Liver (tissue), 3 donors: ENCODE data around the gene B3GNT5.

Experiments used
- ATF3 ChIP-seq: IDR thresholded peaks from 2 replicates; pipeline ENCODE4 v1.6.1; 2016; ENCODE audit warnings: antibody characterized with exemption
- EGR1 ChIP-seq, 2 donors: IDR thresholded peaks; 2 replicates each; pipeline ENCODE4 v1.6.1; 2016 to 2018; ENCODE audit warnings: antibody characterized with exemption in 2 of 2, low read depth in 2 of 2
- FOXA1 ChIP-seq: IDR thresholded peaks from 2 replicates; pipeline ENCODE4 v1.6.1; 2016; ENCODE audit warnings: antibody characterized with exemption
- GABPA ChIP-seq, 2 donors: IDR thresholded peaks in 1 of 2; conservative IDR thresholded peaks in 1 of 2; 2 replicates each; pipeline ENCODE4 v1.6.1; 2016; ENCODE audit warnings: antibody characterized with exemption in 2 of 2, mild to moderate bottlenecking in 1 of 2, moderate library complexity in 1 of 2
- HNF4A ChIP-seq, 2 donors: conservative IDR thresholded peaks; 2 replicates each; pipeline ENCODE4 v1.6.1; 2016; ENCODE audit warnings: antibody characterized with exemption in 2 of 2, mild to moderate bottlenecking in 2 of 2
- JUND ChIP-seq, 2 donors: IDR thresholded peaks; 2 replicates each; pipeline ENCODE4 v1.6.1; 2016; ENCODE audit warnings: antibody characterized with exemption in 2 of 2
- MAX ChIP-seq: IDR thresholded peaks from 2 replicates; pipeline ENCODE4 v1.6.1; 2016; ENCODE audit warnings: antibody characterized with exemption
- NR2F2 ChIP-seq: IDR thresholded peaks from 2 replicates; pipeline ENCODE4 v1.6.1; 2016; ENCODE audit warnings: antibody characterized with exemption
- TAF1 ChIP-seq: conservative IDR thresholded peaks from 2 replicates; pipeline ENCODE4 v1.6.1; 2016; ENCODE audit warnings: antibody characterized with exemption, mild to moderate bottlenecking
- YY1 ChIP-seq: IDR thresholded peaks from 2 replicates; pipeline ENCODE4 v1.6.1; 2016; ENCODE audit warnings: antibody characterized with exemption, mild to moderate bottlenecking
- TF ChIP-seq, protein P1 (sequence below): fragments of 150-350 bp; IDR thresholded peaks from 2 replicates; pipeline ENCODE4 v1.5.1; 2017; ENCODE audit warnings: improper control_type of control experiment, low read depth, low read length; ENCODE audit not compliant: missing input control
- TF ChIP-seq, protein P2 (sequence below): IDR thresholded peaks from 2 replicates; pipeline ENCODE4 v1.6.1; 2016; ENCODE audit warnings: antibody characterized with exemption, mild to moderate bottlenecking
- TF ChIP-seq, protein P3 (sequence below): IDR thresholded peaks from 2 replicates; pipeline ENCODE4 v1.6.1; 2016; ENCODE audit warnings: antibody characterized with exemption
- donor health status: healthy.
- donor health status: healthy.

DNA sequence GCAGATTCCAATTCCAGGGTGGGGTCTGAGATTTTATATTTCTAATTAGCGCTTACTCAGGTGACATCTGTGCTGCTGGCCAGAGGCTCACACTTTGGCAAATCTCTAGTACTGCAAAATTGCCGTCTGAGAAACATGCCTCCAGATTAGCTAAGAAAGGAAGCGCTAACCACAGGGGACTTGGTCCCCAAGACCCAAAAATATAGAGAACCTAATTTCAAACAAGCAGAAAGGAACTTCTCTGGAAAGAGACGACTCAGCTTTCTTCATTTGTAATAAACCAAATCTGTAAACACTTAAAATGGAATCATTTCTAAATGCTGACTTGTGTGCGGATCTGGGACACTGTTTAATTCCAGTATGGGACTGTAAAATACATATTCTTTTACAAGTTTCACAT is 55.7 kb downstream of the B3GNT5 start:
- no peak for TF ChIP-seq ATF3
- TF ChIP-seq, protein P1, sequence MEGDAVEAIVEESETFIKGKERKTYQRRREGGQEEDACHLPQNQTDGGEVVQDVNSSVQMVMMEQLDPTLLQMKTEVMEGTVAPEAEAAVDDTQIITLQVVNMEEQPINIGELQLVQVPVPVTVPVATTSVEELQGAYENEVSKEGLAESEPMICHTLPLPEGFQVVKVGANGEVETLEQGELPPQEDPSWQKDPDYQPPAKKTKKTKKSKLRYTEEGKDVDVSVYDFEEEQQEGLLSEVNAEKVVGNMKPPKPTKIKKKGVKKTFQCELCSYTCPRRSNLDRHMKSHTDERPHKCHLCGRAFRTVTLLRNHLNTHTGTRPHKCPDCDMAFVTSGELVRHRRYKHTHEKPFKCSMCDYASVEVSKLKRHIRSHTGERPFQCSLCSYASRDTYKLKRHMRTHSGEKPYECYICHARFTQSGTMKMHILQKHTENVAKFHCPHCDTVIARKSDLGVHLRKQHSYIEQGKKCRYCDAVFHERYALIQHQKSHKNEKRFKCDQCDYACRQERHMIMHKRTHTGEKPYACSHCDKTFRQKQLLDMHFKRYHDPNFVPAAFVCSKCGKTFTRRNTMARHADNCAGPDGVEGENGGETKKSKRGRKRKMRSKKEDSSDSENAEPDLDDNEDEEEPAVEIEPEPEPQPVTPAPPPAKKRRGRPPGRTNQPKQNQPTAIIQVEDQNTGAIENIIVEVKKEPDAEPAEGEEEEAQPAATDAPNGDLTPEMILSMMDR: no peak
- TF ChIP-seq, protein P2, sequence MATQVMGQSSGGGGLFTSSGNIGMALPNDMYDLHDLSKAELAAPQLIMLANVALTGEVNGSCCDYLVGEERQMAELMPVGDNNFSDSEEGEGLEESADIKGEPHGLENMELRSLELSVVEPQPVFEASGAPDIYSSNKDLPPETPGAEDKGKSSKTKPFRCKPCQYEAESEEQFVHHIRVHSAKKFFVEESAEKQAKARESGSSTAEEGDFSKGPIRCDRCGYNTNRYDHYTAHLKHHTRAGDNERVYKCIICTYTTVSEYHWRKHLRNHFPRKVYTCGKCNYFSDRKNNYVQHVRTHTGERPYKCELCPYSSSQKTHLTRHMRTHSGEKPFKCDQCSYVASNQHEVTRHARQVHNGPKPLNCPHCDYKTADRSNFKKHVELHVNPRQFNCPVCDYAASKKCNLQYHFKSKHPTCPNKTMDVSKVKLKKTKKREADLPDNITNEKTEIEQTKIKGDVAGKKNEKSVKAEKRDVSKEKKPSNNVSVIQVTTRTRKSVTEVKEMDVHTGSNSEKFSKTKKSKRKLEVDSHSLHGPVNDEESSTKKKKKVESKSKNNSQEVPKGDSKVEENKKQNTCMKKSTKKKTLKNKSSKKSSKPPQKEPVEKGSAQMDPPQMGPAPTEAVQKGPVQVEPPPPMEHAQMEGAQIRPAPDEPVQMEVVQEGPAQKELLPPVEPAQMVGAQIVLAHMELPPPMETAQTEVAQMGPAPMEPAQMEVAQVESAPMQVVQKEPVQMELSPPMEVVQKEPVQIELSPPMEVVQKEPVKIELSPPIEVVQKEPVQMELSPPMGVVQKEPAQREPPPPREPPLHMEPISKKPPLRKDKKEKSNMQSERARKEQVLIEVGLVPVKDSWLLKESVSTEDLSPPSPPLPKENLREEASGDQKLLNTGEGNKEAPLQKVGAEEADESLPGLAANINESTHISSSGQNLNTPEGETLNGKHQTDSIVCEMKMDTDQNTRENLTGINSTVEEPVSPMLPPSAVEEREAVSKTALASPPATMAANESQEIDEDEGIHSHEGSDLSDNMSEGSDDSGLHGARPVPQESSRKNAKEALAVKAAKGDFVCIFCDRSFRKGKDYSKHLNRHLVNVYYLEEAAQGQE: no peak
- no peak for TF ChIP-seq MAX
- TF ChIP-seq, protein P3, sequence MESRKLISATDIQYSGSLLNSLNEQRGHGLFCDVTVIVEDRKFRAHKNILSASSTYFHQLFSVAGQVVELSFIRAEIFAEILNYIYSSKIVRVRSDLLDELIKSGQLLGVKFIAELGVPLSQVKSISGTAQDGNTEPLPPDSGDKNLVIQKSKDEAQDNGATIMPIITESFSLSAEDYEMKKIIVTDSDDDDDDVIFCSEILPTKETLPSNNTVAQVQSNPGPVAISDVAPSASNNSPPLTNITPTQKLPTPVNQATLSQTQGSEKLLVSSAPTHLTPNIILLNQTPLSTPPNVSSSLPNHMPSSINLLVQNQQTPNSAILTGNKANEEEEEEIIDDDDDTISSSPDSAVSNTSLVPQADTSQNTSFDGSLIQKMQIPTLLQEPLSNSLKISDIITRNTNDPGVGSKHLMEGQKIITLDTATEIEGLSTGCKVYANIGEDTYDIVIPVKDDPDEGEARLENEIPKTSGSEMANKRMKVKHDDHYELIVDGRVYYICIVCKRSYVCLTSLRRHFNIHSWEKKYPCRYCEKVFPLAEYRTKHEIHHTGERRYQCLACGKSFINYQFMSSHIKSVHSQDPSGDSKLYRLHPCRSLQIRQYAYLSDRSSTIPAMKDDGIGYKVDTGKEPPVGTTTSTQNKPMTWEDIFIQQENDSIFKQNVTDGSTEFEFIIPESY: no peak
- TF ChIP-seq TAF1: no peak
- TF ChIP-seq EGR1 (IDR thresholded peaks at IDR 0.05; ENCODE audit: low read depth in 2 of 2): no peak
- TF ChIP-seq HNF4A (conservative IDR thresholded peaks at IDR 0.05): no peak
- no peak for TF ChIP-seq NR2F2
- no peak for TF ChIP-seq GABPA (IDR thresholded peaks at IDR 0.05 in 1 of 2, conservative IDR thresholded peaks at IDR 0.05 in 1 of 2)
- no peak for TF ChIP-seq FOXA1
- no peak for TF ChIP-seq YY1
- TF ChIP-seq JUND (IDR thresholded peaks at IDR 0.05): no peak
